Testis (tissue), 2 donors: ENCODE data around the gene TMEM141.

Source experiments
- CTCF ChIP-seq, 3 experiments: fragments of 450-650 bp in 2 of 3; fragments of 200-600 bp in 1 of 3; sonication (generic) in 1 of 3; IDR thresholded peaks; one replicate each; pipeline ENCODE4 v1.5.1; 2016 to 2019; ENCODE audit warnings: antibody characterized with exemption in 3 of 3, mild to moderate bottlenecking in 2 of 3, moderate library complexity in 1 of 3
- POLR2A ChIP-seq: fragments of 450-650 bp; IDR thresholded peaks from one replicate; pipeline ENCODE4 v1.6.1; 2017; ENCODE audit warnings: antibody characterized with exemption, mild to moderate bottlenecking, moderate library complexity

- TF ChIP-seq CTCF (IDR thresholded peaks at IDR 0.05) (no peak), POLR2A (no peak)
Measured at GRCh38 chr9:136828474-136829140, 37.5 kb downstream of the TMEM141 start.
